Measurements from ENCODE around the gene FAM78A.

GRCh38 chr9:131300444-131300843, 24.1 kb upstream of the FAM78A start:
- no peak for TF ChIP-seq POLR2AphosphoS5 (IDR thresholded peaks at IDR 0.05; ENCODE audit: low read depth, low read length)
- no peak for TF ChIP-seq POLR2A (IDR thresholded peaks at IDR 0.05; ENCODE audit: low read depth, low read length)
- TF ChIP-seq TAF1 (IDR thresholded peaks at IDR 0.05; ENCODE audit: borderline replicate concordance, low read depth, low read length), result no peak

All from GM12892 (cell line).